ENCODE data around the gene RPL41.

- TF ChIP-seq POLR2AphosphoS5 (IDR thresholded peaks at IDR 0.05; ENCODE audit: low read depth): no peak
- no peak for TF ChIP-seq CTCF (IDR thresholded peaks at IDR 0.05; ENCODE audit: insufficient read depth, low read length)
Observed at GRCh38 chr12:56110571-56110970, 5.9 kb upstream of the RPL41 start.
